Fibroblast of gingiva (primary cell): ENCODE results near the gene CACNA1B.
"Not testable (repeated sequence)": the region's sequence is repeated elsewhere in the genome, so short reads cannot be mapped to it uniquely, and the experiment has no call there.

Experiments used
- DNase-seq: peaks from one replicate; pipeline ENCODE4 v3.0.0-alpha.2; 2011; ENCODE audit warnings: low read depth

CACNA1B gene

GRCh38 chr9:137889966-137890365, 12.4 kb downstream of the CACNA1B start:
- DNase-seq = not testable (repeated sequence)

GRCh38 chr9:137890768-137891587, 13.4 kb downstream of the CACNA1B start:
- not testable (repeated sequence) for DNase-seq

GRCh38 chr9:137891588-137892423, 14.2 kb downstream of the CACNA1B start:
- no peak for DNase-seq

GRCh38 chr9:137892424-137893191, 15.0 kb downstream of the CACNA1B start:
- DNase-seq = no peak

GRCh38 chr9:137893670-137894069, 16.1 kb downstream of the CACNA1B start:
- DNase-seq = no peak

GRCh38 chr9:137899551-137900360, 22.2 kb downstream of the CACNA1B start:
- DNase-seq = no peak

GRCh38 chr9:137900584-137901310, 23.2 kb downstream of the CACNA1B start:
- DNase-seq = no peak

- no peak for DNase-seq
Measured at GRCh38 chr9:137902646-137903045, 25.1 kb downstream of the CACNA1B start.

GRCh38 chr9:137905740-137906139, 28.2 kb downstream of the CACNA1B start:
- DNase-seq = no peak

- no peak for DNase-seq
Measured at GRCh38 chr9:137907776-137908175, 30.2 kb downstream of the CACNA1B start.

- no peak for DNase-seq
Measured at GRCh38 chr9:137912671-137913070, 35.1 kb downstream of the CACNA1B start.

- DNase-seq = no peak
Measured at GRCh38 chr9:137913132-137913531, 35.5 kb downstream of the CACNA1B start.

- DNase-seq = no peak
Measured at GRCh38 chr9:137913771-137914767, 36.5 kb downstream of the CACNA1B start.

GRCh38 chr9:137916540-137916939, 39.0 kb downstream of the CACNA1B start:
- DNase-seq = no peak

GRCh38 chr9:137917116-137917515, 39.5 kb downstream of the CACNA1B start:
- DNase-seq = no peak

GRCh38 chr9:137917795-137918194, 40.2 kb downstream of the CACNA1B start:
- no peak for DNase-seq

GRCh38 chr9:137918331-137919094, 40.9 kb downstream of the CACNA1B start:
- DNase-seq = no peak

GRCh38 chr9:137919095-137919465, 41.5 kb downstream of the CACNA1B start:
- DNase-seq = no peak

- DNase-seq = no peak
Measured at GRCh38 chr9:137919649-137920141, 42.1 kb downstream of the CACNA1B start.
